Right lobe of liver (tissue), 6 donors: ENCODE data around the gene ASB16. TPM values are rescaled to one million over a fixed set of nuclear protein-coding genes. Genes with fewer than 3 reads are reported as not detected.

Experiments used
- ATAC-seq, 4 donors: fragments of 200-7000 bp; cut with Tn5 transposase; one replicate each; pipeline ENCODE4 v1.9.1; 2020; ENCODE audit warnings: mild to moderate bottlenecking in 4 of 4, moderate library complexity in 4 of 4
- DNase-seq, 3 donors: peaks; one replicate each; pipeline ENCODE4 v3.0.0-alpha.2; 2020
- H3K27ac ChIP-seq, 3 donors: fragments of 200-600 bp; one replicate each; pipeline ENCODE4 v1.8.0; 2022
- H3K27me3 ChIP-seq, 2 donors: fragments of 200-600 bp; one replicate each; pipeline ENCODE4 v1.8.0; 2022
- H3K36me3 ChIP-seq, 4 donors: fragments of 200-600 bp; sonication (generic) in 1 of 4; one replicate each; pipeline versions ENCODE4 v1.5.1 to v1.8.0; 2017 to 2022; ENCODE audit warnings: control low read depth in 1 of 4
- H3K4me1 ChIP-seq, 4 donors: fragments of 200-600 bp; sonication (generic) in 1 of 4; one replicate each; pipeline versions ENCODE4 v1.5.1 to v1.8.0; 2017 to 2022; ENCODE audit warnings: control low read depth in 1 of 4
- H3K4me3 ChIP-seq, 3 donors: fragments of 200-600 bp; one replicate each; pipeline ENCODE4 v1.8.0; 2022
- H3K9me3 ChIP-seq, 4 donors: fragments of 200-600 bp; sonication (generic) in 1 of 4; one replicate each; pipeline versions ENCODE4 v1.5.1 to v1.8.0; 2017 to 2022; ENCODE audit warnings: control low read depth in 1 of 4
- CTCF ChIP-seq, 4 donors: fragments of 200-600 bp in 3 of 4; fragments of 450-650 bp in 1 of 4; IDR thresholded peaks; one replicate each; pipeline versions ENCODE4 v1.5.1 to v1.8.0; 2016 to 2022; ENCODE audit warnings: antibody characterized with exemption in 4 of 4, mild to moderate bottlenecking in 2 of 4
- POLR2A ChIP-seq: fragments of 450-650 bp; IDR thresholded peaks from one replicate; pipeline ENCODE4 v1.6.1; 2017; ENCODE audit warnings: antibody characterized with exemption, mild to moderate bottlenecking
- WGBS: methylation state at CpG from one replicate; pipeline ENCODE4 v1.1.6; 2018; ENCODE audit warnings: low coverage, low lambda C conversion rate; ENCODE audit not compliant: insufficient coverage; ENCODE audit errors: missing lambda C conversion rate; 5-methylcytosine and 5-hydroxymethylcytosine counted together
- intact Hi-C, 2 donors: fragments of 100-400 bp; cut with DNase I; formaldehyde crosslinking; loops; one replicate each; pipeline versions ENCODE4 v1.11.2 to v1.14.1; 2022
- total RNA-seq, 6 experiments: library from RNA; depleted of rRNA in 2 of 6; stranded (reverse); fragments of >200 nt in 2 of 6; fragmentation: NEBNext Ultra II Directional in 3 of 6; extraction: Animal tissue kit (Norgen Biotek cat#: 25700) in 3 of 6; gene quantifications; one replicate each; pipeline versions ENCODE4 v1.1.0 to v1.2.4, GENCODE V29; 2016 to 2023
- donor health status: DM: no; HTN: yes; CAD: no.
- donor health status: DM: no; HTN: no; CAD: no.
- donor health status: DM: no; HTN: no; CAD: no.
- donor health status: DM: no; HTN: yes; CAD: no.
- donor health status: DM: no; HTN: yes; CAD: no.

Gene ASB16
- total RNA-seq, 6 experiments from 2014 or later = 1.5 TPM; not detected in 5

DNA sequence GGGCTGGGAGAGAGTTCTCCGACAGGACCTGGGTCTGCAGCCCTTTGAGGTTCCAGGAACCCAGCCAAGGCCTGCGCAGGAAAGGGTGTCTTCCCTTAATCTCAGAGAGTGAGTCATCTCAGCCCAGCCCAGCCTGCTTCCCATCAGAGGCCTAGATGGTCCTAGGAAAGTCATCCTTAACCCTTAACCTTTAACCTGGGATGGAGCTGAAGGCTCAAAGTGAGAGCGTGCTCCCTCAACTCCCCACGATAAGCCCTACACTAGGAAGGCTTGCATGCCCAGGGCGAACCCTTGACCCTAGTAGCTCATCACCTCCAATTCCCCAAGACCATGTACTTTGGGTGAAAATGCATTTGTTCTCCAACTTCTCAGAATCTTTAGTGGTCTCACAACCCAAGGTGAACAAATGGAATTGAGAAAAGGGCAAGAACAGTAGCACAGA lies 34.0 kb downstream of the ASB16 start:
- no peaks in the 10 kb centered on the region for H3K27me3 ChIP-seq
- H3K9me3 ChIP-seq = no peaks in the 10 kb centered on the region
- H3K4me3 ChIP-seq = no peak overlapping the region
- intact Hi-C loops = no loop called here
- TF ChIP-seq POLR2A (no peak), CTCF (IDR thresholded peaks at IDR 0.05) (no peak)
- ATAC-seq (no peak), DNase-seq (no peak)
- no peaks in the 10 kb centered on the region for H3K4me1 ChIP-seq
- no peak overlapping the region for H3K27ac ChIP-seq
- WGBS = 33% methylated on average over 1 of the region's 5 CpGs
- peaks cover 0 to 24% (median 11%) of the 10 kb centered on the region in 4 donors for H3K36me3 ChIP-seq

- Histone ChIP-seq H3K4me1 (peaks cover 0 to 7% (median 0%) of the 10 kb centered on the region in 4 donors), H3K9me3 (no peaks in the 10 kb centered on the region), H3K4me3 (no peak overlapping the region), H3K36me3 (peaks cover 0 to 37% (median 15%) of the 10 kb centered on the region in 4 donors), H3K27ac (no peak overlapping the region), H3K27me3 (no peaks in the 10 kb centered on the region)
- ATAC-seq (no peak), DNase-seq (no peak)
- WGBS = 57% methylated on average over 7 of the region's 13 CpGs
- no peak for TF ChIP-seq POLR2A
- no peak for TF ChIP-seq CTCF (IDR thresholded peaks at IDR 0.05)
- intact Hi-C loops = no loop called here
Observed at GRCh38 chr17:44205962-44206824, 35.7 kb downstream of the ASB16 start.

- H3K4me1 ChIP-seq = peaks cover 0 to 7% (median 0%) of the 10 kb centered on the region in 4 donors
- DNase-seq (no peak), ATAC-seq (no peak)
- peaks cover 0 to 42% (median 15%) of the 10 kb centered on the region in 4 donors for H3K36me3 ChIP-seq
- intact Hi-C loops = no loop called here
- H3K27me3 ChIP-seq = no peaks in the 10 kb centered on the region
- TF ChIP-seq CTCF (IDR thresholded peaks at IDR 0.05) = no peak
- TF ChIP-seq POLR2A = no peak
- no peaks in the 10 kb centered on the region for H3K9me3 ChIP-seq
- 50% methylated on average over 1 of the region's 6 CpGs for WGBS
- H3K27ac ChIP-seq = no peak overlapping the region
- no peak overlapping the region for H3K4me3 ChIP-seq
Observed at GRCh38 chr17:44206825-44207155, 36.3 kb downstream of the ASB16 start.

- Histone ChIP-seq H3K27me3 (no peaks in the 10 kb centered on the region), H3K4me1 (peaks cover 0 to 7% (median 0%) of the 10 kb centered on the region in 4 donors), H3K36me3 (peaks cover 0 to 42% (median 15%) of the 10 kb centered on the region in 4 donors), H3K9me3 (no peaks in the 10 kb centered on the region), H3K27ac (no peak overlapping the region), H3K4me3 (no peak overlapping the region)
- TF ChIP-seq CTCF (IDR thresholded peaks at IDR 0.05) = no peak
- ATAC-seq (no peak), DNase-seq (no peak)
- intact Hi-C loops = no loop called here
- 78% methylated on average over 17 of the region's 17 CpGs for WGBS
Observed at GRCh38 chr17:44207319-44207718, 36.8 kb downstream of the ASB16 start.
